ENCODE results near the gene ZSCAN26. TPM values are rescaled to one million over a fixed set of nuclear protein-coding genes. Genes with fewer than 3 reads are reported as not detected.

ZSCAN26 gene
- total RNA-seq, 4 donors from 2014 or later, result 12.2 to 38.2 (median 23.7) TPM

DNA sequence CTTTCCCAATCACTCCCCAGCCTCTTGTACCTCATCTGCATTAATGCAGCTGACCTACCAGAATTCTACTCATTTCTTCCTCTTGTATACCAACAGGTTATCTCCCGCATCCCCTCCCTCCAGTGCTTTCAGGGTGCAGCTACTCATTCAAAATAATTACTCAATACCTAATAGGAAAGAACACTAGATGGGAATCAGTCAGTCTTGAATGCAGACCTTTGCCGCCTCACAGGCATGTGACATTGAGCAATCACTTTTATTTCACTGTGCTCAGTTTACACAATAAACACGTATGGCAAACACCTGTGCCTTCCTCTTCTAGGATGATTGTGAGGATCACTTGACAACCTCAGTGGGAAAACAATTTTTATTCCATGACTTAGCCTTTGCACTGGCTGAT is 55.7 kb downstream of the ZSCAN26 start:
- no peak for DNase-seq (ENCODE audit: low spot score in 2 of 2)
- no peak for TF ChIP-seq POLR2A (IDR thresholded peaks at IDR 0.05)
- no peak for TF ChIP-seq EP300 (IDR thresholded peaks at IDR 0.05)
- TF ChIP-seq, protein P1, sequence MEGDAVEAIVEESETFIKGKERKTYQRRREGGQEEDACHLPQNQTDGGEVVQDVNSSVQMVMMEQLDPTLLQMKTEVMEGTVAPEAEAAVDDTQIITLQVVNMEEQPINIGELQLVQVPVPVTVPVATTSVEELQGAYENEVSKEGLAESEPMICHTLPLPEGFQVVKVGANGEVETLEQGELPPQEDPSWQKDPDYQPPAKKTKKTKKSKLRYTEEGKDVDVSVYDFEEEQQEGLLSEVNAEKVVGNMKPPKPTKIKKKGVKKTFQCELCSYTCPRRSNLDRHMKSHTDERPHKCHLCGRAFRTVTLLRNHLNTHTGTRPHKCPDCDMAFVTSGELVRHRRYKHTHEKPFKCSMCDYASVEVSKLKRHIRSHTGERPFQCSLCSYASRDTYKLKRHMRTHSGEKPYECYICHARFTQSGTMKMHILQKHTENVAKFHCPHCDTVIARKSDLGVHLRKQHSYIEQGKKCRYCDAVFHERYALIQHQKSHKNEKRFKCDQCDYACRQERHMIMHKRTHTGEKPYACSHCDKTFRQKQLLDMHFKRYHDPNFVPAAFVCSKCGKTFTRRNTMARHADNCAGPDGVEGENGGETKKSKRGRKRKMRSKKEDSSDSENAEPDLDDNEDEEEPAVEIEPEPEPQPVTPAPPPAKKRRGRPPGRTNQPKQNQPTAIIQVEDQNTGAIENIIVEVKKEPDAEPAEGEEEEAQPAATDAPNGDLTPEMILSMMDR (IDR thresholded peaks at IDR 0.05), result no peak
- 93 to 94% methylated on average over 3 of the region's 3 CpGs for WGBS, 2 donors
- H3K27me3 ChIP-seq, result no peaks in the 10 kb centered on the region
- H3K9me3 ChIP-seq, result peaks cover 0 to 54% (median 16%) of the 10 kb centered on the region in 4 donors
- H3K4me1 ChIP-seq, result no peaks in the 10 kb centered on the region
- H3K4me3 ChIP-seq, result no peak overlapping the region
- peaks cover 0 to 42% (median 18%) of the 10 kb centered on the region in 3 donors for H3K36me3 ChIP-seq
- no peak overlapping the region for H3K27ac ChIP-seq

DNA sequence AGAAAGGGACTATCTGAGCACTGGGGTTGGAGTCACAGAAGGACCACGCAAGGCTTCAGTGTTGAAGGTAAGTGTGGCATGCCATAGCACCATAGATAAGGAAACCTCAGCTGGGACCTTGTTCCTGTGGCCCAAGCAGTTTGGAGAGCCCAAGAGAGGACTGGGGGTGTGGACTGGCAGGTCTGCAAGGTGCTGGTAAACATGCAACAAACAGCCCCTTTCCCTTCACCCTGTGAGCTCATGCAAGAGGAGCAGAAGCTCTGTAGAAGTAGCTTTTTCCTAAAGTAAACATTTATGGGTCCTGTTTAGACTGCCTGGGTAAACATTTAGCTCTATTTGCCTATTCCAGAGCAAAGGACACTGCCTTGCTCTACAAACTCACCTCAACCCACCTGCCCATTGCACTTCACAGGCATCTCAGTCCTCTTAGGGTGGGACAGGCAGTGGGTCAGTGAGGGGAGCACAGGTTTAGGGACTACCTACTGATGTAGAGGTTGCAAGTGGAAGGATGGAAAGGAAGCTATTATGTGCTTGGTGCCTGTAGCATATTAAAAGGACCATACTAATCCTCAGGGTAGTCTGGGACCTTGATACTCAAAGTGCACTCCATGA is 57.0 kb downstream of the ZSCAN26 start:
- Histone ChIP-seq H3K27me3 (no peaks in the 10 kb centered on the region), H3K36me3 (peaks cover 0 to 54% (median 18%) of the 10 kb centered on the region in 3 donors)

GRCh38 chr6:28326371-28326948 is 59.5 kb downstream of the ZSCAN26 start:
- peaks cover 0 to 66% (median 18%) of the 10 kb centered on the region in 3 donors for H3K36me3 ChIP-seq
- no peak overlapping the region for H3K4me3 ChIP-seq
- no peaks in the 10 kb centered on the region for H3K4me1 ChIP-seq
- WGBS, 2 donors, result 94 to 98% methylated on average over 7 of the region's 7 CpGs
- no peak for DNase-seq (ENCODE audit: low spot score in 2 of 2)
- no peaks in the 10 kb centered on the region for H3K27me3 ChIP-seq
- TF ChIP-seq EP300 (IDR thresholded peaks at IDR 0.05) (no peak), POLR2A (IDR thresholded peaks at IDR 0.05) (no peak)
- TF ChIP-seq, protein P1 (IDR thresholded peaks at IDR 0.05), result no peak
- peaks cover 0 to 62% (median 17%) of the 10 kb centered on the region in 4 donors for H3K9me3 ChIP-seq
- H3K27ac ChIP-seq, result no peak overlapping the region

More for the DNA sequence above, 57.0 kb downstream of the ZSCAN26 start:
- 93 to 100% methylated on average over 1 of the region's 1 CpG for WGBS, 2 donors
- TF ChIP-seq, protein P1 (IDR thresholded peaks at IDR 0.05), result no peak
- TF ChIP-seq EP300 (IDR thresholded peaks at IDR 0.05) (no peak), POLR2A (IDR thresholded peaks at IDR 0.05) (no peak)
- Histone ChIP-seq H3K27ac (no peak overlapping the region), H3K9me3 (peaks cover 0 to 60% (median 17%) of the 10 kb centered on the region in 4 donors), H3K4me1 (no peaks in the 10 kb centered on the region), H3K4me3 (no peak overlapping the region)
- no peak for DNase-seq (ENCODE audit: low spot score in 2 of 2)

Small RNAs within 50 kb of the gene (small RNA-seq; reads per million reads assigned to genes)
- gene AL021997.1, result not detected
- not detected for gene AL021997.2

Other genes with a start within 250 kb of the ZSCAN26 start
- 1 to 10 TPM in 1 of 4 donors, under 1 TPM in 3; 0.30 to 2.2 (median 0.43) TPM for gene ZNF165, start 186.6 kb upstream of the ZSCAN26 start, total RNA-seq
- 1 to 10 TPM in 3 of 4 donors, under 1 TPM in 1; 0.78 to 9.9 (median 3.6) TPM for gene ZSCAN16, start 142.5 kb upstream of the ZSCAN26 start, total RNA-seq
- gene ZKSCAN8, start 125.3 kb upstream of the ZSCAN26 start, total RNA-seq, result 10 to 100 TPM; 19.8 to 38.4 (median 24.8) TPM
- gene ZSCAN9, start 41.9 kb upstream of the ZSCAN26 start, total RNA-seq, result 10 to 100 TPM; 11.9 to 22.2 (median 14.2) TPM
- 1 to 10 TPM; 3.5 to 9.2 (median 7.3) TPM for gene ZKSCAN4, start 14.9 kb upstream of the ZSCAN26 start, total RNA-seq
- 1 to 10 TPM; 1.2 to 4.2 (median 1.8) TPM for gene NKAPL, start 7.8 kb upstream of the ZSCAN26 start, total RNA-seq
- 1 to 10 TPM; 5.0 to 6.9 (median 6.5) TPM for gene PGBD1, start 14.4 kb downstream of the ZSCAN26 start, total RNA-seq
- 10 to 100 TPM in 2 of 4 donors, 1 to 10 TPM in 2; 6.3 to 12.8 (median 9.2) TPM for gene ZSCAN31, start 69.0 kb downstream of the ZSCAN26 start, total RNA-seq
- gene ZKSCAN3, start 82.8 kb downstream of the ZSCAN26 start, total RNA-seq, result 10 to 100 TPM in 1 of 4 donors, 1 to 10 TPM in 3; 4.5 to 15.1 (median 7.1) TPM
- gene ZSCAN12, start 132.6 kb downstream of the ZSCAN26 start, total RNA-seq, result 1 to 10 TPM; 4.7 to 7.8 (median 7.2) TPM
- gene ZSCAN23, start 176.3 kb downstream of the ZSCAN26 start, total RNA-seq, result 1 to 10 TPM; 1.5 to 6.6 (median 2.6) TPM
- not detected for gene GPX6, start 248.7 kb downstream of the ZSCAN26 start, total RNA-seq